Measurements from ENCODE around the gene DDX39B. TPM values are rescaled to one million over a fixed set of nuclear protein-coding genes. Genes with fewer than 3 reads are reported as not detected.
"Not testable (repeated sequence)": the region's sequence is repeated elsewhere in the genome, so short reads cannot be mapped to it uniquely, and the experiment has no call there.

Gene DDX39B
- polyA plus RNA-seq (2013, experiment 1 of 2), result 405 TPM
- polyA plus RNA-seq (2013, experiment 2 of 2), result 409 TPM

DNA sequence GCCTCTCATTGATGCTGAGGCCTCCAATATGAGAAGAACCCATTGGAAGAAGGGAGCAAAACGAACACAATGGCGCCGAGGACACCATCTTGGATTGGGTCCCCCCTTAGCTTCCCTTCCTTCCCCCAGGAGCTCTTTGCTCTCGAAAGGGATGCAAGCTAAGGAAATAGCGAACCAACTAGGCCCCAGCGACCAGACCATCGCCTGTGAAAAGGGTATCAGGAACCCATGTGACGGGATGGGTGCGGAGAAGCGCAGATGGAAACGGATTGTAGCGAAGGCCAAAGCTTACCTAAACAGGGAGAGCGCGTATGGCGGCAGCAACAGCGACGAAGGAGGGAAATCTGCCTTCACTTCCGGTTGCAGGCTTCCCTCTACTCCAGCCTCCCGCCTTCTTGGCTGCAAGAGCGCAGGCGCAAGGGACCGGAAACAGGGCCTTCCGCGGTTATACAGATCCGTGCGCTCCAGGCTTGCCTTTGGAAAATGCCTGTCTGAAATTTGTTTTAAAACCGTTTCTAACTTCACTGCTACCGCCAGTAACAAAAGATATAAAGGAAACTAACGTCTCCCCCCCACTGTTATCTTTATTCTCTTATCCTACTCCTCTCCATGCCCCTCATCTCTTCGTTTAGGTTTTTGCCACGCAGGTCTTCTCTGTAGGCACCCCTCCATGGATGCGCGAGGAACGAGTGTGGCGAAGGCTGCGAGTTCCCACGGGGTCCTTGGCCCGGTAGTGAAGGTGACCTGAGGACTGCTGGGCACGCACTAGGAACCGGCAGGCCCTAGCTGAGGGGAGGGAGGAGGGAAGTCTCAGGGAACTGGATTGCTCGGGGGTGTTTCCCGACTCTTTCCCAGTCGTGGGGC lies at the start of gene DDX39B:
DDX39B (minus strand) TSS at position 346 of the 864 bp plus-strand sequence. CDS start 1,471 bp downstream, outside the sequence.
- peak within 1 kb of the TSS; percentile 80 for H3K9ac ChIP-seq (ENCODE audit: low read length)
- no peaks in the 10 kb centered on the region for H3K27me3 ChIP-seq (ENCODE audit: insufficient read depth, low read length, poor library complexity)
- H3K4me2 ChIP-seq (ENCODE audit: low read length), result peak within 1 kb of the TSS; percentile 43
- no peak within 1 kb of the TSS for H3K23ac ChIP-seq (ENCODE audit: low read length)
- H3K4ac ChIP-seq (ENCODE audit: low read depth, low read length), result peak within 1 kb of the TSS; percentile 74
- peak; percentile 99 for DNase-seq
- H3K4me3 ChIP-seq (ENCODE audit: low read length), result peak within 1 kb of the TSS; percentile 75
- H3K4me1 ChIP-seq (ENCODE audit: control insufficient read depth, low read depth, low read length), result peaks cover 5% of the 10 kb centered on the region
- H3K36me3 ChIP-seq (ENCODE audit: control insufficient read depth, insufficient read depth, low read length), result peaks cover 14% of the 10 kb centered on the region
- H2BK120ac ChIP-seq (ENCODE audit: low read depth, low read length), result peak within 1 kb of the TSS; percentile 47
- H3K18ac ChIP-seq (ENCODE audit: low read length), result peak within 1 kb of the TSS; percentile 88
- no peak within 1 kb of the TSS for H2BK15ac ChIP-seq (replicated peaks; ENCODE audit: low read depth)
- H2BK5ac ChIP-seq (ENCODE audit: low read length), result peak within 1 kb of the TSS; percentile 99
- no CpG with 5 or more reads among the region's 43 CpGs for WGBS (ENCODE audit: extremely low coverage, insufficient coverage, low lambda C conversion rate)
- peaks cover 6% of the 10 kb centered on the region for H3K79me1 ChIP-seq (ENCODE audit: low read length)
- peak within 1 kb of the TSS; percentile 85 for H4K5ac ChIP-seq (ENCODE audit: low read length)
- H4K8ac ChIP-seq (ENCODE audit: low read depth, low read length), result peak within 1 kb of the TSS; percentile 16
- H3K79me2 ChIP-seq (ENCODE audit: control insufficient read depth, insufficient read depth, low read length), result peaks cover 42% of the 10 kb centered on the region
- H3K27ac ChIP-seq (ENCODE audit: low read depth, low read length), result peak within 1 kb of the TSS; percentile 79
- H2AK5ac ChIP-seq (ENCODE audit: low read length), result peak within 1 kb of the TSS; percentile 25
- peak within 1 kb of the TSS; percentile 89 for H3K56ac ChIP-seq (ENCODE audit: low read length)

DNA sequence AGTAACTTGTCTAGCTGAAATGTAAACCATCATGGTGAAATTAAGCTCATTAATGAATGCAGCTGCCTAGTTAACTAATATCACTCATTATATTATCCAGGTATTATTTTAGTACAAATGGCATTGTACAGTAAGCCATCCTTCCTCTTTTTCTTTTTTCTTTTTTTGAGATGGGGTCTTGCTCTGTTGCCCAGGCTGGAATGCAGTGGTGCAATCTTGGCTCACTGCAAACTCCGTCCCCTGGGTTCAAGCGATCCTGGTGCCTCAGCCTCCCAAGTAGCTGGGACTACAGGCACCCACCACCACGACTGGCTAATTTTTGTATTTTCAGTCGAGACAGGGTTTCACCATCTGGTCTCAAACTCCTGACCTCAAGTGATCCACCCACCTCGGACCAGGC lies 48.9 kb upstream of the DDX39B start:
- H3K79me1 ChIP-seq (ENCODE audit: low read length); H3K18ac ChIP-seq (ENCODE audit: low read length); H3K27ac ChIP-seq (ENCODE audit: low read depth, low read length); H3K79me2 ChIP-seq (ENCODE audit: control insufficient read depth, insufficient read depth, low read length); H3K4me2 ChIP-seq (ENCODE audit: low read length); H3K27me3 ChIP-seq (ENCODE audit: insufficient read depth, low read length, poor library complexity); H2BK120ac ChIP-seq (ENCODE audit: low read depth, low read length); H2AK5ac ChIP-seq (ENCODE audit: low read length); H2BK5ac ChIP-seq (ENCODE audit: low read length); H3K4me1 ChIP-seq (ENCODE audit: control insufficient read depth, low read depth, low read length); H4K8ac ChIP-seq (ENCODE audit: low read depth, low read length); H3K4me3 ChIP-seq (ENCODE audit: low read length); DNase-seq; H4K5ac ChIP-seq (ENCODE audit: low read length); H3K9ac ChIP-seq (ENCODE audit: low read length); H3K56ac ChIP-seq (ENCODE audit: low read length); H3K23ac ChIP-seq (ENCODE audit: low read length); H3K36me3 ChIP-seq (ENCODE audit: control insufficient read depth, insufficient read depth, low read length); H2BK15ac ChIP-seq (replicated peaks; ENCODE audit: low read depth); H3K4ac ChIP-seq (ENCODE audit: low read depth, low read length): not testable (repeated sequence)
- WGBS (ENCODE audit: extremely low coverage, insufficient coverage, low lambda C conversion rate), result no CpG with 5 or more reads among the region's 5 CpGs

DNA sequence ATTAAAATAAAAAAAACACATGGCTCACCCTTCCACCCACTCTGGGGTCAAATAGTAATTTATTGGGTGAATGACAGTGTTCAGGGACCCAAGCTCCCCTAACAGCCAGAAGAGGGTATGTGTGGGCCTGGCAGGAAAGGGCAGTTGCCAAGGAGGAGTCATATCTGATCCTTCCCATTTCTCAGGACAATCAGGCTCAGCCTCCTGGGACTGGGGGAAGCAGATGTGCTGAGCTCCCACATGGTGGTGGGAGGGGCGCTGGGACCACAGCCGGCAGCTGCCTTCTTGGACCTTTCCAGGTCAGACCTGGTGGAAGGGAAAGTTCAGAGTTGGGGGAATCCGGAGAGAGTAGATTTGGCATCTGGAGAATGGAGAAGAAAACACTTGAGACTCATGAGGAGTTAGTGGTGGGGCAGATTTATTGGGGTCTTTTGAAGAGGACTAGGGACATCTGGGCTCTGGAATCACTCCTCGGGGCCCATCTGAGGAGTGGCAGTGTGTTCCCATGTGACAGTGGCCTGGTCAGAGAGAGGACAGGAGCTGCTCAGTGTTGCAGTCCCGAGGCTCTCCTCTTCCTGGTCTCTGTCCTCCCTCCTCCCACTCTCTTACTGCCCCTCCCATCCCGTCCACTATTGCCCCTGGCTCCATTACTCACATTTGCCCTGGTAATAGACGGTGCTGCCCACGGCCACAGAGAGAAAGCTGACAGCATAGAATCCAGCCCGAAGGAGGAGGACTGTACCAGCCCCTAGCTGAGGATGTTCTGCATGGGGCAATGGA lies 47.3 kb upstream of the DDX39B start:
- no peak overlapping the region for H3K4me3 ChIP-seq (ENCODE audit: low read length)
- no peak overlapping the region for H2BK5ac ChIP-seq (ENCODE audit: low read length)
- H4K8ac ChIP-seq (ENCODE audit: low read depth, low read length), result no peak overlapping the region
- H3K79me2 ChIP-seq (ENCODE audit: control insufficient read depth, insufficient read depth, low read length), result no peaks in the 10 kb centered on the region
- H3K4ac ChIP-seq (ENCODE audit: low read depth, low read length), result no peak overlapping the region
- no peak overlapping the region for H3K4me2 ChIP-seq (ENCODE audit: low read length)
- no peak overlapping the region for H3K27ac ChIP-seq (ENCODE audit: low read depth, low read length)
- H3K4me1 ChIP-seq (ENCODE audit: control insufficient read depth, low read depth, low read length), result no peaks in the 10 kb centered on the region
- no CpG with 5 or more reads among the region's 9 CpGs for WGBS (ENCODE audit: extremely low coverage, insufficient coverage, low lambda C conversion rate)
- no peak overlapping the region for H2BK15ac ChIP-seq (replicated peaks; ENCODE audit: low read depth)
- H2AK5ac ChIP-seq (ENCODE audit: low read length), result no peak overlapping the region
- H3K18ac ChIP-seq (ENCODE audit: low read length), result no peak overlapping the region
- no peaks in the 10 kb centered on the region for H3K79me1 ChIP-seq (ENCODE audit: low read length)
- no peak overlapping the region for H3K9ac ChIP-seq (ENCODE audit: low read length)
- no peak for DNase-seq
- H3K27me3 ChIP-seq (ENCODE audit: insufficient read depth, low read length, poor library complexity), result no peaks in the 10 kb centered on the region
- no peak overlapping the region for H3K23ac ChIP-seq (ENCODE audit: low read length)
- H3K56ac ChIP-seq (ENCODE audit: low read length), result no peak overlapping the region
- H2BK120ac ChIP-seq (ENCODE audit: low read depth, low read length), result no peak overlapping the region
- no peaks in the 10 kb centered on the region for H3K36me3 ChIP-seq (ENCODE audit: control insufficient read depth, insufficient read depth, low read length)
- no peak overlapping the region for H4K5ac ChIP-seq (ENCODE audit: low read length)

DNA sequence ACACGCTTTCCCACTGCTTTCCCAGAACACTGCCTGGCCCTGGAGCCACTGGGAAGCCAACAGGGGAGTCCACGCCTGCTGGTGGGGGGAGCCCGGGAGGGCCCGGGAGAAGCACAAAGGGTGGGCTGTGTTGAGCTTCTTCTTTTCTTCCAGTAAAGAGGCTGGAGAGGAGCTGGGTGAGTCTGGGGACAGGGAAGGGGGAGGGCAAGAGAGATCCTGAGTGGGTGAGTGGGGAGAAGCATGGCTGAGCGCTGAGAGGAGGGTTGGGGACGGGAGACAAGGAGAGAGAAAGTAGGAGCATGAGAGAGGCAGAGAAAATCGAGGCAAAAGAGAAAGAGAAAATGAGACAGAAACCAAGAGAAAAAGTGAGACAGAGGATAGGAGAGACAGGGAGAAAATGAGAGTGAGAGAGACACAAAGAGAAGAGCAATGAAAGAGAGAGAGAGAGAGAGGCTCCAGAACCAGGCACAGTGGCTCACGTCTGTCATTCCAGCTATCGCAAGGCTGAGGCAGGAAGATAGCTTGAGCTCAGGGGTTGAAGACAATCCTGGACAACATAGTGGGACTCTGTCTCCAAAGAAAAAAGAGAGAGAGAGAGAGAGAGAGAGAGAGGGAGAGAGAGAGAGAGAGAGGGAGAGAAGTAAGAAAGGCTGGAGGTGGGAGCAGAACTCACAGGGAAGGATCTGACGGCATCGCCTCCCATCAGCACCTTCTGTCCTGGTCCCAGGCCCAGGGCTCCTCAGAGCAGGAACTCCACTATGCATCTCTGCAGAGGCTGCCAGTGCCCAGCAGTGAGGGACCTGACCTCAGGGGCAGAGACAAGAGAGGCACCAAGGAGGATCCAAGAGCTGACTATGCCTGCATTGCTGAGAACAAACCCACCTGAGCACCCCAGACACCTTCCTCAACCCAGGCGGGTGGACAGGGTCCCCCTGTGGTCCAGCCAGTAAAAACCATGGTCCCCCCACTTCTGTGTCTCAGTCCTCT lies 46.3 kb upstream of the DDX39B start:
- Histone ChIP-seq H3K79me2 (ENCODE audit: control insufficient read depth, insufficient read depth, low read length) (no peaks in the 10 kb centered on the region), H3K9ac (ENCODE audit: low read length) (no peak overlapping the region), H3K36me3 (ENCODE audit: control insufficient read depth, insufficient read depth, low read length) (no peaks in the 10 kb centered on the region), H3K79me1 (ENCODE audit: low read length) (no peaks in the 10 kb centered on the region), H3K18ac (ENCODE audit: low read length) (no peak overlapping the region), H2BK15ac (replicated peaks; ENCODE audit: low read depth) (no peak overlapping the region), H2AK5ac (ENCODE audit: low read length) (no peak overlapping the region), H3K56ac (ENCODE audit: low read length) (no peak overlapping the region), H4K8ac (ENCODE audit: low read depth, low read length) (no peak overlapping the region), H3K23ac (ENCODE audit: low read length) (peak overlapping the region; percentile 80), H3K27me3 (ENCODE audit: insufficient read depth, low read length, poor library complexity) (no peaks in the 10 kb centered on the region), H3K4me2 (ENCODE audit: low read length) (no peak overlapping the region), H2BK5ac (ENCODE audit: low read length) (no peak overlapping the region), H3K4me1 (ENCODE audit: control insufficient read depth, low read depth, low read length) (no peaks in the 10 kb centered on the region), H3K4me3 (ENCODE audit: low read length) (no peak overlapping the region), H3K4ac (ENCODE audit: low read depth, low read length) (no peak overlapping the region), H3K27ac (ENCODE audit: low read depth, low read length) (no peak overlapping the region), H2BK120ac (ENCODE audit: low read depth, low read length) (no peak overlapping the region), H4K5ac (ENCODE audit: low read length) (no peak overlapping the region)
- no peak for DNase-seq
- no CpG with 5 or more reads among the region's 12 CpGs for WGBS (ENCODE audit: extremely low coverage, insufficient coverage, low lambda C conversion rate)

DNA sequence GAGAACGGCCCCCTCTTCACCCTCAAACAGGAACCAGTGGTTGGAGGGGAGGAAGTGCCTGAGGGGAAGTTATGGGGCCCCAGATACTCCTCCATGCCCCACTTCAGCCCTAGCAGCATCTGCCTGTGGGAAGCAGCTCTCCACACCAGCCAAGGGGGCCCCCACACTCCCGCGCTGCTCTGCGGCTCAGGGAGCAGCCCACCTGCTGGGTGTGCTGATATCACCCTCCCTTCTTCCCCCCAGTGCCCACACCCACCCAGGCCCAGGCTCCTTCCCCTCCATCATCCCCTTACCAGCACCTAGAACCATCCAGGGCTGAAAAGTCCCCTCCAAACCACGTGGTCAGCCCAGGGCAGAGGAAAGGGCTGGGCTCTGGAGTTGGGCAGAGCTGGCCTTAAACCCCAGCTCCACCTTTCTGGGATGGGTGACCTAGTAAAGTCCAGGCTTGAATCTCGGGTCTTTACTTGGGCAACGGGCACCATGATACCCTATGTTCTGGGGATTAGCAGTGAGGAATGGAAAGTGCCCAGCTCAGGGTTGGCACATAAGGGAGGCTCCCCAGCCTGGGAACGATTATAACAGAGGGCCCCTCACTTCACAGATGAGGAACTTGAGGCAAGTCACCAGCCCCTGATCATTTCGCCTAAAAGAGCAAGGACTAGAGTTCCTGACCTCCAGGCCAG lies 44.9 kb upstream of the DDX39B start:
- no peaks in the 10 kb centered on the region for H3K79me1 ChIP-seq (ENCODE audit: low read length)
- no peaks in the 10 kb centered on the region for H3K79me2 ChIP-seq (ENCODE audit: control insufficient read depth, insufficient read depth, low read length)
- no peak overlapping the region for H2BK120ac ChIP-seq (ENCODE audit: low read depth, low read length)
- no peak overlapping the region for H3K4me3 ChIP-seq (ENCODE audit: low read length)
- H3K27ac ChIP-seq (ENCODE audit: low read depth, low read length), result no peak overlapping the region
- no peak overlapping the region for H3K9ac ChIP-seq (ENCODE audit: low read length)
- DNase-seq, result no peak
- no peak overlapping the region for H3K23ac ChIP-seq (ENCODE audit: low read length)
- no peaks in the 10 kb centered on the region for H3K27me3 ChIP-seq (ENCODE audit: insufficient read depth, low read length, poor library complexity)
- H3K18ac ChIP-seq (ENCODE audit: low read length), result no peak overlapping the region
- H3K56ac ChIP-seq (ENCODE audit: low read length), result no peak overlapping the region
- no peak overlapping the region for H4K5ac ChIP-seq (ENCODE audit: low read length)
- H3K36me3 ChIP-seq (ENCODE audit: control insufficient read depth, insufficient read depth, low read length), result no peaks in the 10 kb centered on the region
- no peak overlapping the region for H3K4ac ChIP-seq (ENCODE audit: low read depth, low read length)
- no peak overlapping the region for H3K4me2 ChIP-seq (ENCODE audit: low read length)
- H3K4me1 ChIP-seq (ENCODE audit: control insufficient read depth, low read depth, low read length), result peaks cover 2% of the 10 kb centered on the region
- no peak overlapping the region for H2AK5ac ChIP-seq (ENCODE audit: low read length)
- no peak overlapping the region for H2BK15ac ChIP-seq (replicated peaks; ENCODE audit: low read depth)
- H2BK5ac ChIP-seq (ENCODE audit: low read length), result no peak overlapping the region
- H4K8ac ChIP-seq (ENCODE audit: low read depth, low read length), result no peak overlapping the region
- no CpG with 5 or more reads among the region's 9 CpGs for WGBS (ENCODE audit: extremely low coverage, insufficient coverage, low lambda C conversion rate)
